Keratinocyte (primary cell): ENCODE results near the gene FBXL22. TPM values are rescaled to one million over a fixed set of nuclear protein-coding genes. Genes with fewer than 3 reads are reported as not detected.
A peak's percentile ranks its signal among the peaks of the same experiment; 100 is the strongest.

Experiments
- DNase-seq: peaks from one replicate; pipeline ENCODE4 v3.0.0-alpha.2; 2011; ENCODE audit warnings: low read depth, missing footprints, low spot score
- FAIRE-seq: peaks from 2 replicates; lab custom pipeline; 2011; peaks lifted over from hg19 to GRCh38; lab: Jason Lieb, UNC
- H2AFZ ChIP-seq: 2 replicates; pipeline ENCODE4 v1.6.0; 2012; ENCODE audit warnings: low read length, control low read depth, inconsistent platforms; ENCODE audit not compliant: control insufficient read depth
- H3K27ac ChIP-seq: 2 replicates; pipeline ENCODE4 v1.5.1; 2011; ENCODE audit warnings: low read length; ENCODE audit not compliant: control insufficient read depth, insufficient read depth
- H3K27me3 ChIP-seq: 3 replicates; pipeline ENCODE4 v1.6.0; 2011; ENCODE audit warnings: low read length; ENCODE audit not compliant: control insufficient read depth, insufficient read depth; ENCODE audit errors: extremely low read depth
- H3K36me3 ChIP-seq, 2 experiments: 2 replicates in 1 of 2; 3 replicates in 1 of 2; pipeline ENCODE4 v1.5.1; 2011; ENCODE audit warnings: low read length in 2 of 2, mild to moderate bottlenecking in 1 of 2; ENCODE audit not compliant: control insufficient read depth in 2 of 2, insufficient read depth in 2 of 2; ENCODE audit errors: extremely low read depth in 1 of 2
- H3K4me1 ChIP-seq: 3 replicates; pipeline ENCODE4 v1.5.1; 2011; ENCODE audit warnings: low read length; ENCODE audit not compliant: control insufficient read depth, insufficient read depth; ENCODE audit errors: extremely low read depth
- H3K4me2 ChIP-seq: 3 replicates; pipeline ENCODE4 v1.6.0; 2011; ENCODE audit warnings: low read depth, low read length; ENCODE audit not compliant: control insufficient read depth, insufficient read depth; ENCODE audit errors: extremely low read depth
- H3K4me3 ChIP-seq, 3 experiments: fragments of 200-600 bp in 1 of 3; sonication (generic) in 1 of 3; 2 replicates in 2 of 3; 3 replicates in 1 of 3; pipeline ENCODE4 v1.5.1; 2011 to 2016; ENCODE audit warnings: low read length in 3 of 3, mild to moderate bottlenecking in 3 of 3, control low read depth in 2 of 3, inconsistent platforms in 1 of 3, low read depth in 1 of 3, mixed read lengths in 1 of 3, mixed run types in 1 of 3, moderate library complexity in 1 of 3; ENCODE audit not compliant: control insufficient read depth in 2 of 3, insufficient read depth in 2 of 3; ENCODE audit errors: extremely low read depth in 1 of 3
- H3K79me2 ChIP-seq: 2 replicates; pipeline ENCODE4 v1.6.0; 2012; ENCODE audit warnings: low read length; ENCODE audit not compliant: control insufficient read depth, insufficient read depth
- H3K9ac ChIP-seq: 3 replicates; pipeline ENCODE4 v1.6.0; 2011; ENCODE audit warnings: low read length; ENCODE audit not compliant: control insufficient read depth, insufficient read depth; ENCODE audit errors: extremely low read depth
- H3K9me1 ChIP-seq: 3 replicates; pipeline ENCODE4 v1.6.0; 2011; ENCODE audit warnings: low read length; ENCODE audit not compliant: control insufficient read depth, insufficient read depth; ENCODE audit errors: extremely low read depth
- H3K9me3 ChIP-seq: 2 replicates; pipeline ENCODE4 v1.5.1; 2012; ENCODE audit warnings: low read depth, low read length; ENCODE audit not compliant: control insufficient read depth
- H4K20me1 ChIP-seq: 3 replicates; pipeline ENCODE4 v1.6.0; 2011; ENCODE audit warnings: low read length; ENCODE audit not compliant: control insufficient read depth, insufficient read depth; ENCODE audit errors: extremely low read depth
- EZH2 ChIP-seq: IDR thresholded peaks from one replicate; pipeline ENCODE4 v1.6.1; 2012; ENCODE audit warnings: inconsistent platforms, mild to moderate bottlenecking, low read length, moderate library complexity
- dilution Hi-C: fragments of 300-500 bp; cut with MboI; formaldehyde crosslinking; loops from one replicate; pipeline ENCODE4 v1.7.0; 2020; ENCODE audit warnings: low sequenced_read_pairs; ENCODE audit not compliant: extremely low pct_ligation_motif_present
- polyA plus RNA-seq, 5 experiments: library from polyadenylated mRNA; depleted of rRNA in 3 of 5; stranded (reverse) in 3 of 5; stranded (forward) in 1 of 5; unstranded in 1 of 5; fragments of >200 nt; gene quantifications; 1 replicate in 1 of 5; 2 replicates in 3 of 5; 3 replicates in 1 of 5; pipeline versions ENCODE4 v1.2.1 to v1.2.3, GENCODE V29; 2011 to 2012; ENCODE audit warnings: missing spikeins in 2 of 5, low read depth in 1 of 5, low replicate concordance in 1 of 5
- TF ChIP-seq, protein P1 (sequence below), 3 experiments: IDR thresholded peaks in 1 of 3; conservative IDR thresholded peaks in 1 of 3; optimal IDR thresholded peaks in 1 of 3; 2 replicates in 2 of 3; 3 replicates in 1 of 3; pipeline versions ENCODE3 to v1.5.1; 2011; ENCODE audit warnings: low read length in 3 of 3, mild to moderate bottlenecking in 3 of 3, moderate library complexity in 2 of 3, control low read depth in 1 of 3, inconsistent platforms in 1 of 3; ENCODE audit not compliant: insufficient read depth in 2 of 3; ENCODE audit errors: extremely low read depth in 1 of 3

FBXL22 gene
- polyA plus RNA-seq, 1 donor (not counting 4 experiments of a cell fraction or from before 2014, with no cell fraction given) = 0.04 TPM

GRCh38 chr15:63553388-63553791 is 43.8 kb upstream of the FBXL22 start:
- peak; percentile 93 for FAIRE-seq
- H3K4me3 ChIP-seq = no peak overlapping the region
- TF ChIP-seq, protein P1, sequence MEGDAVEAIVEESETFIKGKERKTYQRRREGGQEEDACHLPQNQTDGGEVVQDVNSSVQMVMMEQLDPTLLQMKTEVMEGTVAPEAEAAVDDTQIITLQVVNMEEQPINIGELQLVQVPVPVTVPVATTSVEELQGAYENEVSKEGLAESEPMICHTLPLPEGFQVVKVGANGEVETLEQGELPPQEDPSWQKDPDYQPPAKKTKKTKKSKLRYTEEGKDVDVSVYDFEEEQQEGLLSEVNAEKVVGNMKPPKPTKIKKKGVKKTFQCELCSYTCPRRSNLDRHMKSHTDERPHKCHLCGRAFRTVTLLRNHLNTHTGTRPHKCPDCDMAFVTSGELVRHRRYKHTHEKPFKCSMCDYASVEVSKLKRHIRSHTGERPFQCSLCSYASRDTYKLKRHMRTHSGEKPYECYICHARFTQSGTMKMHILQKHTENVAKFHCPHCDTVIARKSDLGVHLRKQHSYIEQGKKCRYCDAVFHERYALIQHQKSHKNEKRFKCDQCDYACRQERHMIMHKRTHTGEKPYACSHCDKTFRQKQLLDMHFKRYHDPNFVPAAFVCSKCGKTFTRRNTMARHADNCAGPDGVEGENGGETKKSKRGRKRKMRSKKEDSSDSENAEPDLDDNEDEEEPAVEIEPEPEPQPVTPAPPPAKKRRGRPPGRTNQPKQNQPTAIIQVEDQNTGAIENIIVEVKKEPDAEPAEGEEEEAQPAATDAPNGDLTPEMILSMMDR (optimal IDR thresholded peaks at IDR 0.05 in 1 of 3, IDR thresholded peaks at IDR 0.05 in 1 of 3, conservative IDR thresholded peaks at IDR 0.05 in 1 of 3; ENCODE audit: extremely low read depth in 1 of 3, insufficient read depth in 2 of 3, low read length in 3 of 3) = no peak
- TF ChIP-seq EZH2 = no peak

GRCh38 chr15:63554337-63554927 is 42.8 kb upstream of the FBXL22 start:
- no peaks in the 10 kb centered on the region for H3K27me3 ChIP-seq
- no peaks in the 10 kb centered on the region for H3K9me1 ChIP-seq
- no peaks in the 10 kb centered on the region for H3K79me2 ChIP-seq
- H3K27ac ChIP-seq = no peak overlapping the region
- no peaks in the 10 kb centered on the region for H3K9me3 ChIP-seq
- no peaks in the 10 kb centered on the region for H4K20me1 ChIP-seq
- FAIRE-seq (peak; percentile 26), DNase-seq (no peak)
- H3K4me1 ChIP-seq = peaks cover 12% of the 10 kb centered on the region
- H3K36me3 ChIP-seq = peaks cover 0 to 1% of the 10 kb centered on the region in 2 experiments
- dilution Hi-C loops = no loop called here
- TF ChIP-seq, protein P1 (optimal IDR thresholded peaks at IDR 0.05 in 1 of 3, IDR thresholded peaks at IDR 0.05 in 1 of 3, conservative IDR thresholded peaks at IDR 0.05 in 1 of 3; ENCODE audit: extremely low read depth in 1 of 3, insufficient read depth in 2 of 3, low read length in 3 of 3) = no peak
- no peak for TF ChIP-seq EZH2
- no peak overlapping the region for H3K9ac ChIP-seq
- no peak overlapping the region for H2AFZ ChIP-seq
- H3K4me3 ChIP-seq = no peak overlapping the region
- no peak overlapping the region for H3K4me2 ChIP-seq

More at GRCh38 chr15:63553388-63553791, 43.8 kb upstream of the FBXL22 start:
- peaks cover 0 to 1% of the 10 kb centered on the region in 2 experiments for H3K36me3 ChIP-seq
- dilution Hi-C loops = no loop called here
- no peaks in the 10 kb centered on the region for H3K9me3 ChIP-seq
- no peaks in the 10 kb centered on the region for H3K9me1 ChIP-seq
- no peaks in the 10 kb centered on the region for H4K20me1 ChIP-seq
- peak overlapping the region; percentile 33 for H3K27ac ChIP-seq
- H3K9ac ChIP-seq = peak overlapping the region; percentile 0
- peaks cover 12% of the 10 kb centered on the region for H3K4me1 ChIP-seq
- H3K79me2 ChIP-seq = no peaks in the 10 kb centered on the region
- H3K4me2 ChIP-seq = peak overlapping the region; percentile 23
- no peak overlapping the region for H2AFZ ChIP-seq
- DNase-seq = peak; percentile 40
- no peaks in the 10 kb centered on the region for H3K27me3 ChIP-seq
